Stimulated activated CD8-positive, alpha-beta memory T cell treated with anti-CD3 and anti-CD28 coated beads, Interleukin-15, amount 100 ng/mL, for 24 hours (primary cell): Measurements from ENCODE around the gene RABEP2.
A peak's percentile ranks its signal among the peaks of the same experiment; 100 is the strongest.
"Not testable (repeated sequence)": the region's sequence is repeated elsewhere in the genome, so short reads cannot be mapped to it uniquely, and the experiment has no call there.

Experiments used
- DNase-seq: peaks from one replicate; pipeline ENCODE4 v3.0.0-alpha.2; 2020; ENCODE audit warnings: low read depth

RABEP2 gene

DNA sequence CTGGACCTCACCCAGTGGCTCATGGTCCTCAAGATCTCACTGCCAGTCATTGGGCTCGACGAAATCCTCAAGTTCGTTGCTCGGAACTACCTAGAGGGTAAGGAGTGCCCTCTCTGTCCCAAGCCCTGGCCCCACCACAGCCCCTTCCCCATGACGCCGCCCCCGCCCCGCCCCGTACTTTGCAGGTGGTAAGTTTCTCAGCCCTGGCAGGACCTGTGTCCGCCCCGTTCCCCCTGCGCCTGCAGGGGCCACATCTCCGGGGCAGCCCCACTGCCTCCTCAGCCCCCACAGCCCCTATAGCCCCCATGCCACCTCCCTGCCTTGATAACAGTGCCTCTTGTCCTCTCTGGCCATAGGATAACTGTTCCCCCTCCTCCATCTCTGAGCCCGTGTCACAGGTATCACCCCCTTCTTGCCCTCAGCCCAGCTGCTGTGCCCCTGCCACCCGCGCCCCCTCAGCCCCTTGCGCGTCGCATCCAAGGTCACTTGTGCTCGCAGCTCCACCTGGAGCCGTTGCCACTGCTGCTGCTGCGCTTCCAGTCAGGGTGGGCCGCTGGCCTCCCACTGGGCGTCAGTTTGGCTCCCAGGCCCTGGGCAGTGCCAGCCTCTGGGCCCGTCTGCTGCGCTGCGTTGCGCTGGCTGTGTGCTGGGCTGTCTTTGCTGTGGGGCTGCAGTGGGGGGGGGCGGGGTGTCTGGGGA, 21.5 kb downstream of the RABEP2 start:
- DNase-seq, result no peak

DNA sequence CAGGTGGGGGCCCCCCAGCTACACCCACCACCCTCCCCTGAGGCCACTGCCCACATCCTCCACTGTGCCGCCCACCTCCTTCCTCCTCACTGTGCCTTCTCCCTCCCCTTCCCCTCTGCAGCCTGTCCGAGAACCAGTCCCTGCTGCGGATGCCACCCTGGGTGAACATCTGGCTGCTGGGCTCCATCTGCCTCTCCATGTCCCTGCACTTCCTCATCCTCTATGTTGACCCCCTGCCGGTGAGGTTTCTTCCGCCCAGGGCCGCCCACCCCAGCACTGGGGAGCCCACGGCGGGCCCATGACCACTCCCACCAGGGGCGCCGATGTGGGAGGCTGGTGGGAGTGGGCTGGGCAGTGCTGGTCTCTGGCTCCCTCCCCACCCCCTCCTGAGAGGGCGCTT, 22.1 kb downstream of the RABEP2 start:
- no peak for DNase-seq

DNA sequence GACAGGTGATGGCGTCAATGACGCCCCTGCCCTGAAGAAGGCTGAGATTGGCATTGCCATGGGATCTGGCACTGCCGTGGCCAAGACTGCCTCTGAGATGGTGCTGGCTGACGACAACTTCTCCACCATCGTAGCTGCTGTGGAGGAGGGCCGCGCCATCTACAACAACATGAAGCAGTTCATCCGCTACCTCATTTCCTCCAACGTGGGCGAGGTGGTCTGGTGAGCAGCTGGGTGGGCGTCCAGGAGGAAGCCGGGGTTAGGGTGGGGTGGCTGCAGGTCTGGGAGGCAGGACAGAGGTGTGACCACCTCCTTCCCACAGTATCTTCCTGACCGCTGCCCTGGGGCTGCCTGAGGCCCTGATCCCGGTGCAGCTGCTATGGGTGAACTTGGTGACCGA, 23.2 kb downstream of the RABEP2 start:
- DNase-seq, result no peak

DNA sequence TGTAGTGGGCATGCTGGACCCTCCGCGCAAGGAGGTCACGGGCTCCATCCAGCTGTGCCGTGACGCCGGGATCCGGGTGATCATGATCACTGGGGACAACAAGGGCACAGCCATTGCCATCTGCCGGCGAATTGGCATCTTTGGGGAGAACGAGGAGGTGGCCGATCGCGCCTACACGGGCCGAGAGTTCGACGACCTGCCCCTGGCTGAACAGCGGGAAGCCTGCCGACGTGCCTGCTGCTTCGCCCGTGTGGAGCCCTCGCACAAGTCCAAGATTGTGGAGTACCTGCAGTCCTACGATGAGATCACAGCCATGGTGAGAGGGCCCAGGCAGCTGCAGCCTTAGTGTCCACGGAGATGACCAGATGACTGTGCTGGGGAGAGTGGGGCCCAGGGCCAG, 24.4 kb downstream of the RABEP2 start:
- DNase-seq, result no peak

DNA sequence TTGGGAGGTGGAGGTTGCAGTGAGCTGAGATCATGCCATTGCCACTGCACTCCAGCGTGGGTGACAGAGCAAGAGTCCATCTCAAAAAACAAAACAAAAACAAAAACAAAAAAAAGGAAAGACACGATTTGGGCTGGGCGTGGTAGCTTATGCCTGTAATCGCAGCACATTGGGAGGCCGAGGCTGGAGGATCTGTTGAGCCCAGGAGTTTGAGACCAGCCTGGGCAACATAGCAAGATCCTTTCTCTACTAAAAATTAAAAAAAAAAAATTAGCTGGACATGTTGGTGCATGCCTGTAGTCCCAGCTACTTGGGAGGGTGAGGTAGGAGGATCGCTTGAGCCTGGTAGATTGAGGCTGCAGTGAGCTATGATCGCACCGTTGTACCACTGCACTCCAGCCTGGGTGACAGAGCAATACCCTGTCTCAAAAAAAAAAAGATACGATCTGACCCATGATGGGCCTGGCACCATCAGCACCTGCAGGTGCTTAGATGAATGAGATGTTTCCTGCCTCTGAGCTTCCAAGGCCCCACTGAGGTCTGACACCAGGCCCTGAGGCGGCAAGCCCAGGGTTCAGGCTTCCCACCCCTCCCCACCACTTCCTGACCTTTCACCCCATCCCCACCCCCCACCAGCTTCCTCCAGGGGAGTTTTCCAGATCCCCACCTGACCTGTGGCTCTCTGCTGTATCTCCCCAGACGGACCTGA, 25.0 kb downstream of the RABEP2 start:
- DNase-seq, result no peak

DNA sequence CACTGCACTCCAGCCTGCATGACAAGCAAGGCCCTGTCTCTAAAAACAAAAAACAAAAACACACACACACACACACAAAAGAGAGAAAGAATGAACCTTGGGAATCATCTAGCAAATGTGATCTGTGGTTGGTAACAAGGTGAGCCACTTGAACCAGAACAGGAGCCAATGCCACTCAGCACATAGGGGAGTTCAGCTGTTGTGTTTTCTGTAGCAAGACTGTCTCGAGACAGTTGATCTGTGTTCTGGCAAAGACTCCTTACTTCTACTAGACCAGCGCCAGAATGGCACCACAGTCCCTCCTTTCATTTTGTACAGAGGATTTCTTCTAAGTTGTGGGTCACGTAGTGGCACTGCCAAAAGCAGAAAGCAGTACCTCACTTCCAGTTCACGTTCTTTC, 26.1 kb downstream of the RABEP2 start:
- DNase-seq, result no peak

DNA sequence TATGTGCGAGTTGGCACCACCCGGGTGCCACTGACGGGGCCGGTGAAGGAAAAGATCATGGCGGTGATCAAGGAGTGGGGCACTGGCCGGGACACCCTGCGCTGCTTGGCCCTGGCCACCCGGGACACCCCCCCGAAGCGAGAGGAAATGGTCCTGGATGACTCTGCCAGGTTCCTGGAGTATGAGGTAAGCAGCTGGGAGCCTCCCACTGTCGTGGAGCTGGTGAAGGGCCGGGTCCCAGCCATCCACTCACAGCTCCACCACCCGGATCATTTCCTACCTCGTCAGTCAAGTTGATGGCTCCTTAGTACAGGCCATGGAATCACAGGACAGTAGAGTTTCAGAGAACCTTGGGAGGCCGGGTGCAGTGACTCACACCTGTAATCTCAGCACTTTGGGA, 26.8 kb downstream of the RABEP2 start:
- DNase-seq, result no peak

DNA sequence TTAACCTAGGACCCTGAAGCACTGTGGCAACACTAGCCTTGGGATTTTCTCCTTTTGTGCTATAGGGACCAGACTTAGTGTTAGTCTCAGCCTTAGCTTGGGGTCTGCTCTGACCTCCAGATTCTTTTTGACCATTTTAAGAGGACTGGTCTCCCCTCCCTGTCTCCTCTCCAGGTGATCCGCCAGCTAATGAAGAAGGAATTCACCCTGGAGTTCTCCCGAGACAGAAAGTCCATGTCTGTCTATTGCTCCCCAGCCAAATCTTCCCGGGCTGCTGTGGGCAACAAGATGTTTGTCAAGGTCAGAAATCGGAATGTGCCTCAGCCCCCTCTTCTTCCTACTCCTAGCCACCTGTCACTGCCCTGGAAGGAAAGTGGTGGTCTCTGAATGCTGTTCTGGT, 27.2 kb downstream of the RABEP2 start:
- no peak for DNase-seq

DNA sequence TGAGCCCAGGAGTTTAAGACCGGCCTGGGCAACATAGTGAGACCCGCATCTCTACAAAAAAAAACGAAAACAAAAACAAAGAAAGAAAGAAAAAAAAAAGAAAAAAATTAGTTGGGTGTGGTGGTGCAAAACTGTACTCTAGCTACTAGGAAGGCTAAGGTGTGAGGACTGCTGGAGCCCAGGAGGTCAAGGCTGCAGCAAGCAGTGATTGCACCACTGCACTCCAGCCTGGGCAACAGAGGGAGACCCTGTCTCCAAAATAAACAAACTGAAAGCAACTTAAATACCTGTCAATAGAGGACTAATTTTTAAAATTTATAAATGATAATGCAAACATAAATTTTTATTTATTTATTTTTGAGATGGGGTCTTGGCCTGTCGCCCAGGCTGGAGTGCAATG, 29.4 kb downstream of the RABEP2 start:
- no peak for DNase-seq

DNA sequence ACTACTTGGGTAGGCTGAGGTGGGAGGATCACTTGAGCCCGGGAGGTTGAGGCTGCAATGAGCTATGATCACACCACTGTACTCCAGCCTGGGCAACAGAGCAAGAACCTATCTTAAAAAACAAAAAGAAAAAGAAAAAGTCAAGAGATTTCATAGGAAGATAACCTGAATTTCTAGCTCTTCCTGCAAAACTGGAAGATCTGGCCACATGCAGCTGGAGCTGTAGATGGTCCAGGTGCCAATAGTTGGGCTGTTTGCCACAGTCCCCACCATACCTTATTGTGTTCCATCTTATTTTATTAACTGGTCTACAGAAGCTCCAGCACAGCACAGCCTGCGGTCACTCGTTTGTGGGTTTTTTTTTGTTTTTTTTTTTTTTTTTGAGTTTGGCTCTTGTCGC, 31.7 kb downstream of the RABEP2 start:
- no peak for DNase-seq

DNA sequence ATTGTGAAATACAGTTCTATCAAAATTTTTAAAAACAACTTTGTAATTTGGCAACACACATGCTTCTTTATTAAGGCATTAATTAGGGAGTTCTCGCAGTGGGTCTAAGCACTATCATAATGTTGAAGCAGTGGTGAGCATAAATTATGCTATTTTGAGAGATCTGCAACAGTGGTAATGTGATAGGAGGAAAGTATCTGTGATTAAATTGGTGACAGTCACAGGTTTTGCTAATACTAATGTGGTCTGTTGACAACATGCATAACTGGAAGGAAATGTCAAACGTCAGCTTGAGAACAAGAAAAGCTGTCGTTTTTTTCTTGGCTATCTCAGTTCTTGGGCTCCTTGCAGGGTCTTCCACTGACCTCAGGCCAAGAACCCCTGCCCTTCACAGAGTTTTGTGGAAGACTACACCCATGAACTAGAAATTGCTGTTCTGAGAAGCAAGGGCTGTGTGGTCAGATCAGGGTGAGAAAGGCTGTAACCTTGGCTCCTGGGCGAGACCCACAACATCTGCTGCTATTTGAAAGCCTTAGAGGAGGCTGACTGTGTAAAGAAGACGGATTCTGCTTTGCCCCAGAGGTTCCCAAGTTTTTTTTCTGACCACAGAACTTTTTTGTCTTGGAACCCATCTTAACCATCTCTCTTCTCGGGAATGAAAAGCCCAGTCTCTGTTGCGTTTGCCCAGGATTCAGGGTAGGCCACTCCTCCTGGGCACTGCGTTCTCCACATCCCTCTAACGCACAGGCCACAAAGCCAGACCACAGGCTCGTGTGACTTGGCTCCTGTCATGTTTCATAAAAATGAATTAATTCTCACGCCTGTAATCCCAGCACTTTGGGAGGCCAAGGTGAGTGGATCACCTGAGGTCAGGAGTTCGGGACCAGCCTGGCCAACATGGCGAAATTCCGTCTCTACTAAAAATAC, 32.8 kb downstream of the RABEP2 start:
- DNase-seq, result no peak

DNA sequence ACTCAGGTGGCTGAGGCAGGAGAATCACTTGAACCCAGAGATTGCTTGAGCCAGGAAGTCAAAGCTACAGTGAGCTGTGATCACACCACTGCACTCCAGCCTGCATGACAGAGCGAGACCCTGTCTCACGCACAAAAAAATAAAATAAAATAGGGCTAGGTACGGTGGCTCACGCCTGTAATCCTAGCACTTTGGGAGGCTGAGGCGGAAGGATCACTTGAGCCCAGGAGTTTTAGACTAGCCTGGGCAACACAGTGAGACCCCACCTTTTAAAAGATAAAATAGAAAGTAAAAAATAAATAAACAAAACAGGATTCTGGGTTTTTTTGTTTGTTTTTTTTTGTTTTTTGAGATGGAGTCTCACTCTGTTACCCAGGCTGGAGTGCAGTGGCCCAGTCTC, 34.7 kb downstream of the RABEP2 start:
- DNase-seq, result not testable (repeated sequence)

DNA sequence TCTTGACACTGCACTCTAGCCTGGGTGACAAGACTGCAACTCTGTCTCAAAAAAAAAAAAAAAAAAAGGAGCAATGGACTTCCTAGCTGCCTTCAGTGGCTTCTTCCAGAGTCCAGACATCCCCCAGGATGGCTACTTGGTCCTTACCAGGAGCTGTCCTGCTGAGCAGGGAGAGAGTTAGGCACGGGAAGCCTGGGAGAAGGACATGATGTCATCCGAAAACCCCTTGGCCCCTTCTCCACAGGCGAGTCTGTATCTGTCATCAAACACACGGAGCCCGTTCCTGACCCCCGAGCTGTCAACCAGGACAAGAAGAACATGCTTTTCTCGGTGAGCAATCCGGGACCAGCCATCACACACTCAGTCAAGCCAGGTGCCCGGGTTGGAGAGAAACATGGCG, 38.1 kb downstream of the RABEP2 start:
- no peak for DNase-seq

DNA sequence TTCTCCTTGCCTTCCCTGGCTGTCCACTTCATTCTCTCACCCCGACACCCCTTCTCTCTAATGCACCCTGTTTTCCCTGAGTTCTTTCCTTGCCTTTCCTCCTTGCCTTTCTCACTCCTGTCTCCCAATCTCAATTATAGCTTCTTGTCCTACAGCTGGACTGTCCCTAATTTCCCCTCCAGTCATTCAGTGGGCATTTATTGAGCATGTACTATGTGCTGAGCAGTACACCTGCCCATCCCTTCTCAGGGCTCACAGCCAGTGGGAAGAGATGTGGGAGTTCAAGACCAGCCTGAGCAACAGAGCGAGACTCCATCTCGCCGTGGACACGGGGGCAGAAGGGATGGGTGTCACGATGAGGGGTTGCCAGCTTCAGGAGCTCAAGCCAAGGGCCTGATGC, 41.0 kb downstream of the RABEP2 start:
- no peak for DNase-seq

DNA sequence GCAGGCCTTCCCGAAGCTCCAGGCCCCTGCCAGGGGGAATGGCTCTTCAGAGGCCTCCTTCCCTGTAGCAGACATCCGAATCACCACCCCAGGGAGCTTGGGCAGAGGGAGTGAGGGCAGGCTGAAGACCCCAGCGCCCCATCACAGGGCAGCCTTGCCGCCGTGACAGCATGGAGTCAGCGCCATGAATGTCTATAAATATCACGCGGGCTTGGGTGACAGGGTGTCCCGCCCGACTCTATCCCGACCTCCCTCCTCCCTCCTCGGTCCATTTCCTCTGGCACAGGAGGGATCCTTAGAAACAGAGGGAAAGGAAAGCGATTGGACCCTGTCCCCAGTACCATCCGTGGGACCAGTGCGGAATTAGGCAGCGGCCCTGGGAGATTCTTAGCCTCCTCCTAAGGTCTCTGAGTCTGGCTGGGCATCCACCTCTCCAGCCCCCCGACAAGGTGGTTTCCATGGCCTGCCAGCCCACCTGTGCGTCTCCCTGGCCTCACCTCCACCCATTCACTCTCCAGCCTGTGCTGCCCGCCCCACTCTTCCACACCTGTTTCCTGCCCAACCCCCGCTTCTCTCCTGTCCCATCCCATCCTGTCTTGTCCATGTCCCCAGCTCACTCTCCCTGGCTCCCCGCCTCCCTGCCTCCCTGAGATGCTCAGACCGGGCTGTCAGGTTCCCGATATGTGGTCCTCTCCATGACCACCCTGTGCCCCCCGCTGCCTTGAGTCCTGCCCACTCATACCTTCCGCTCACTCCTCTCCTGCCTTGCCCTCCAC, 41.6 kb downstream of the RABEP2 start:
- DNase-seq, result no peak

DNA sequence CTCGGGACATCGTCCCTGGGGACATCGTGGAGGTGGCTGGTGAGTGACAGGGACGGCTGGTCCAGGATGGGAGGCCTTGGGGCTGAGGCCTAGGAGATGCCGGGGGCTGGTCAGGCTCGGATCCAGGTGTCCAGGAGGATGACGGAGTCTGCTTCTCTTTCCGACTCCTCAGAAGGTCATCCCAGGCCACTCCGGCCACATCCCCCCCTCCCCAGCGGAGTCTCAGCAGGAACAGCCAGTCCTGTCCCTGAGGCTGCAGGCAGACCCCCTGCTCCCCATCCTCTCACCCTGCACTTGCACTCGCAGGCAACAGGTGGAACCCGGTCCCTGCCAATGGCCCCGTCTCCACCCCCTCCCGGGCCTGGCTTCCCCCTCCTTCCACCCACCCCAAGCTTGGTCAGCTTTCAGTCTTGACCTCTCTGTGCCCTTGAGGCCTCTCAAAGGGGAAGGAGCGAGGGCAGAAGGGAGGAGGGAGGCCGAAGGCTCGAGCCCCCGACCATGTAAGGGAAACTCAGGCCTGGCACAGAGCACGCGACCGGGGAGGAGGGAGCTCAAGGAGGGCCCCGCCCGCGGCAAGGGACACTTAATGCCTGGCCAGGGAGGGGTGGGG, 42.4 kb downstream of the RABEP2 start:
- no peak for DNase-seq

DNA sequence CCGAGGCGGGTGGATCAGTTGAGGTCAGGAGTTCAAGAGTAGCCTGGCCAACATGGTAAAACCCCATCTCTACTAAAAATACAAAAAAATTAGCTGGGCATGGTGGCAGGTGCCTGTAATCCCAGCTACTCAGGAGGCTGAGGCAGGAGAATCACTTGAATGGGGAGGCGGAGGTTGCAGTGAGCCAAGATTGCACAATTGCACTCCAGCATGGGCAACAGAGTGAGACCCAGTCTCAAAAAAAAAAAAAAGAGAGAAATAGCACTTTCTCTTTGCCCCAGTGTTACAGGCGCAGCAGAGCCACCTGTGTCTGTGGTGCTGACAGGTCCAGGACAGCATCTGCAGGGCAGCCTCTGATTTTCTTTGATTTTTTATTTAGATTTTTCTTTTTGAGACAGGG, 43.5 kb downstream of the RABEP2 start:
- not testable (repeated sequence) for DNase-seq

DNA sequence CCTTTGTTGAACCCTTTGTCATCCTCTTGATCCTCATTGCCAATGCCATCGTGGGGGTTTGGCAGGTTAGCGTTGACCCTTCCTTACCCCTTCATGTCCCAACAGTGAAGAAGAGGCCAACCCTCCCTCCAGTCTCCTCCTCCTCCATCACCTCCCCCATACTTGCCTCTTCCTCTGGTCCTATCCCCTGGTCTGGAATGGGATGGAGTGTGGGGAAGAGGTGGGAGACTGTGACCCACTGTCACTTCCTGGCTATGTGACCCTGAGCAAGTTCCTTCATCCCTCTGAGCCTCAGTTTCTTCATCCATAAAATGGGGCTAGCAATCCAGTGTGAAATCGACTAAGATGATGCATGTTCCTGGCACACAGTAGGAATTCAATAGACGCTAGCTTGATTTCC, 44.1 kb downstream of the RABEP2 start:
- no peak for DNase-seq

DNA sequence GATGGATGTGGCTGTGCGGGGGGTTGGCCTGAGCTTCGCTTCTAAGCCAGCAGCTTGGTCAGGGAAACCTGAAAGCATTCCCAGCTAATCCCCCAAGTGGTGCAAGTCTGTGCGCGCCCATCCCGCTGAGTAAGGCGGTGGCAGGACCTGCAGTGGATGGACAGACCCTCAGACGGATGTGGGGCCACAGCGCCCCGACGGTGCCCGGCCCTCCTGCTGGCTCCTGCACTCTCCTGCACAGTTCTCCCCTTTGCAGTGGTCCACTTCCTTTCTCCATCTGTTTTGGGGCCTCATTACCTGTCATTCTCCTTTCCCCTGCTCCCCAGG, 44.5 kb downstream of the RABEP2 start:
- DNase-seq, result no peak

DNA sequence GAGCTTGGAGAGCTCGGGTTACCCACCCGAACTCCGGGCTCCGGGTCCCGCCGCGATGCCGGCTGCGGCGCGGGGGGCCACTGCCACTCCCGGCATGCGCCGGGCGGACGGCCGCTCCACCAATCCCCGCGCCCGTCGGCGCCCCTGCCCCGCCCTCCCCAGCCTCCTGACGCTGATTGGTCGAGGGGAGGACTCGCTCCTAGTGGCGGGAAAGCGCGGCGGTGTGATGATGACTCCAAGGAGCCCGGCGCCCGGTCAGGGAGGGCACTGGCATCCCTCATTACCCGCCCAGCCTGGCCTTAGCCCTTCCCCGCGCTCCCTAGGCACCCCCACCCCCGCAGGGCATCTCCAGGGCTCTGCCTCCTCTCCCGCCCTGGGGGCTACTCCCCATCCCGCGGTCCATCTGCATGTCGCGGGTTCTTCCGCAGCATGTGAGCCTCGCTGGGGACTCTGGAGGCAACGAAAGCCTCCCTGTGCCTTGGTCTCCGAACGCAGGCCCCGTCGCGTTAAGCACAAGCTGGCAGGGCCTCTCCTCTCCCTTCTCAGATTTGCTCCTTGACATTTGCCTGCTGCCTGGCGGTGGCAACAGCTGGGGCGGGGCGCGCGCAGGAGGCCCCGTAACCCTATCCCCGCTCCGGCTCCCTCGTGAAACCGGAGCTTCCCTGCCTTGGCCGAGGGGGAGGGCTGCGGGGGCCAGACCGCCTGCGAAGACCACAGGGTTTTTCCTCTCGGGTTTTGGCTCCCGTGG, 45.0 kb downstream of the RABEP2 start:
- peak; percentile 80 for DNase-seq

DNA sequence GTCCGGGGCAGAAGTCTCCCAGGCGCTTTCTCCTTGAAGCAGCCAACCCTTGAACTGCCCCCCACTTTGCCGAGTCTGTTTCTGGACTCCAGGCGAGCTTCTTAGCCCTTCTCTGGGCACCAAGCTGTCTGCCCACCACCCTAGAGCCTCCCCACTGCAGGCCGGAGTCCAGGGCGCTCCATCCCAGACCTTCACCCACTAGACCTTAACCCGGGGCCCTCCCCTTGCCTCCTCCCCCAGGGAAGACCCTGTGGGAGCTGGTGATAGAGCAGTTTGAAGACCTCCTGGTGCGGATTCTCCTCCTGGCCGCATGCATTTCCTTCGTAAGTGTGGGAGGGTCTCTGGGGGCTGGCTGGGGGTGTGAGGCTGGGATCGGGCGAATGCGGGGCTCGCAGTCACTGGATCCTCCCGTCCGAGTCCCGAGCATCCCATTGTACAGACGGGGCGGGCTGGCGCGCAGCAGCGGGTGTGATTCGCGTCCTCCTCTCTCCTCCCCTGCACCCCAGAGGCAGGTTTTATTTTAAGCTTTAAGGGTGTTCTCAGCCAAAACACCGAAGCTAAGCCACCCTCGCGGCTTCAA, 45.7 kb downstream of the RABEP2 start:
- DNase-seq, result no peak
